ENCODE results near the gene ZG16. TPM values are rescaled to one million over a fixed set of nuclear protein-coding genes. Genes with fewer than 3 reads are reported as not detected.

ZG16 gene
- total RNA-seq, 2 donors from 2014 or later = not detected

GRCh38 chr16:29820730-29821642 is 42.9 kb downstream of the ZG16 start:
- H3K27ac Mint-ChIP-seq = peak overlapping the region; percentile 93
- peak overlapping the region; percentile 96 for H3K4me3 Mint-ChIP-seq
- ATAC-seq = peak; percentile 64
- H3K9me3 ChIP-seq (ENCODE audit: control insufficient read depth, low read length, poor library complexity, severe bottlenecking) = no peaks in the 10 kb centered on the region
- DNase-seq = peak in 2 of 3 donors; percentile 40 to 42
- peaks cover 48% of the 10 kb centered on the region for H3K4me1 Mint-ChIP-seq
- no peaks in the 10 kb centered on the region for H3K27me3 Mint-ChIP-seq
- H3K36me3 Mint-ChIP-seq (ENCODE audit: low read depth) = peaks cover 3% of the 10 kb centered on the region

GRCh38 chr16:29821643-29822115 is 43.6 kb downstream of the ZG16 start:
- no peaks in the 10 kb centered on the region for H3K27me3 Mint-ChIP-seq
- H3K27ac Mint-ChIP-seq = peak overlapping the region; percentile 93
- H3K4me3 Mint-ChIP-seq = peak overlapping the region; percentile 96
- no peak for DNase-seq
- H3K4me1 Mint-ChIP-seq = peaks cover 49% of the 10 kb centered on the region
- peaks cover 2% of the 10 kb centered on the region for H3K36me3 Mint-ChIP-seq (ENCODE audit: low read depth)
- no peak for ATAC-seq
- H3K9me3 ChIP-seq (ENCODE audit: control insufficient read depth, low read length, poor library complexity, severe bottlenecking) = no peaks in the 10 kb centered on the region

- Mint-ChIP-seq H3K36me3 (ENCODE audit: low read depth) (no peaks in the 10 kb centered on the region), H3K4me1 (peaks cover 46% of the 10 kb centered on the region), H3K4me3 (peak overlapping the region; percentile 90), H3K27me3 (no peaks in the 10 kb centered on the region), H3K27ac (peak overlapping the region; percentile 93)
- DNase-seq = no peak
- no peaks in the 10 kb centered on the region for H3K9me3 ChIP-seq (ENCODE audit: control insufficient read depth, low read length, poor library complexity, severe bottlenecking)
- ATAC-seq = no peak
Measured at GRCh38 chr16:29824589-29825144, 46.6 kb downstream of the ZG16 start.

GRCh38 chr16:29825145-29826044 is 47.3 kb downstream of the ZG16 start:
- H3K36me3 Mint-ChIP-seq (ENCODE audit: low read depth) = no peaks in the 10 kb centered on the region
- H3K9me3 ChIP-seq (ENCODE audit: control insufficient read depth, low read length, poor library complexity, severe bottlenecking) = no peaks in the 10 kb centered on the region
- peak overlapping the region; percentile 93 for H3K27ac Mint-ChIP-seq
- DNase-seq (no peak), ATAC-seq (no peak)
- peak overlapping the region; percentile 90 for H3K4me3 Mint-ChIP-seq
- no peaks in the 10 kb centered on the region for H3K27me3 Mint-ChIP-seq
- peaks cover 46% of the 10 kb centered on the region for H3K4me1 Mint-ChIP-seq

- Mint-ChIP-seq H3K4me3 (peak overlapping the region; percentile 90), H3K27me3 (no peaks in the 10 kb centered on the region), H3K4me1 (peaks cover 40% of the 10 kb centered on the region), H3K36me3 (ENCODE audit: low read depth) (no peaks in the 10 kb centered on the region), H3K27ac (peak overlapping the region; percentile 93)
- ATAC-seq = no peak
- no peaks in the 10 kb centered on the region for H3K9me3 ChIP-seq (ENCODE audit: control insufficient read depth, low read length, poor library complexity, severe bottlenecking)
- DNase-seq = no peak
Measured at GRCh38 chr16:29826342-29826695, 48.3 kb downstream of the ZG16 start.

- no peaks in the 10 kb centered on the region for H3K9me3 ChIP-seq (ENCODE audit: control insufficient read depth, low read length, poor library complexity, severe bottlenecking)
- H3K36me3 Mint-ChIP-seq (ENCODE audit: low read depth) = peaks cover 7% of the 10 kb centered on the region
- DNase-seq (no peak), ATAC-seq (no peak)
- H3K27ac Mint-ChIP-seq = peak overlapping the region; percentile 72
- no peaks in the 10 kb centered on the region for H3K27me3 Mint-ChIP-seq
- no peak overlapping the region for H3K4me3 Mint-ChIP-seq
- H3K4me1 Mint-ChIP-seq = peaks cover 24% of the 10 kb centered on the region
Measured at GRCh38 chr16:29830774-29831173, 52.7 kb downstream of the ZG16 start.

- no peaks in the 10 kb centered on the region for H3K9me3 ChIP-seq (ENCODE audit: control insufficient read depth, low read length, poor library complexity, severe bottlenecking)
- ATAC-seq (no peak), DNase-seq (no peak)
- peak overlapping the region; percentile 72 for H3K27ac Mint-ChIP-seq
- peaks cover 7% of the 10 kb centered on the region for H3K36me3 Mint-ChIP-seq (ENCODE audit: low read depth)
- H3K27me3 Mint-ChIP-seq = no peaks in the 10 kb centered on the region
- H3K4me3 Mint-ChIP-seq = no peak overlapping the region
- peaks cover 23% of the 10 kb centered on the region for H3K4me1 Mint-ChIP-seq
Measured at GRCh38 chr16:29831490-29831889, 53.4 kb downstream of the ZG16 start.

Other genes starting within 250 kb of the ZG16 start
- gene SPN, start 115.0 kb upstream of the ZG16 start, total RNA-seq = 100 to 1,000 TPM; 122 to 147 TPM
- under 1 TPM; 0.72 to 0.96 TPM for gene QPRT, start 99.1 kb upstream of the ZG16 start, total RNA-seq
- gene C16orf54, start 32.3 kb upstream of the ZG16 start, total RNA-seq = 100 to 1,000 TPM; 172 to 259 TPM
- 10 to 100 TPM; 74.3 to 89.0 TPM for gene KIF22, start 12.5 kb downstream of the ZG16 start, total RNA-seq
- gene MAZ, start 28.3 kb downstream of the ZG16 start, total RNA-seq = 100 to 1,000 TPM; 242 to 254 TPM
- 1 to 10 TPM; 2.0 to 3.4 TPM for gene PRRT2, start 33.9 kb downstream of the ZG16 start, total RNA-seq
- gene PAGR1, start 37.9 kb downstream of the ZG16 start, total RNA-seq = 10 to 100 TPM; 15.2 to 16.3 TPM
- gene MVP, start 42.2 kb downstream of the ZG16 start, total RNA-seq = 100 to 1,000 TPM; 141 to 154 TPM
- 10 to 100 TPM; 39.6 TPM for gene CDIPT, start 85.0 kb downstream of the ZG16 start, total RNA-seq
- not detected for gene SEZ6L2, start 121.3 kb downstream of the ZG16 start, total RNA-seq
- gene ASPHD1, start 122.2 kb downstream of the ZG16 start, total RNA-seq = not detected
- 10 to 100 TPM; 44.1 to 48.4 TPM for gene KCTD13, start 148.0 kb downstream of the ZG16 start, total RNA-seq
- gene TMEM219, start 183.8 kb downstream of the ZG16 start, total RNA-seq = 10 to 100 TPM; 68.8 to 80.3 TPM
- 10 to 100 TPM; 21.0 to 22.9 TPM for gene TAOK2, start 195.6 kb downstream of the ZG16 start, total RNA-seq
- gene HIRIP3, start 217.4 kb downstream of the ZG16 start, total RNA-seq = 10 to 100 TPM; 11.3 to 11.5 TPM
- 10 to 100 TPM; 72.4 to 76.7 TPM for gene INO80E, start 218.0 kb downstream of the ZG16 start, total RNA-seq
- gene DOC2A, start 232.8 kb downstream of the ZG16 start, total RNA-seq = under 1 TPM in 1 of 2 donors, not detected in 1; 0.16 TPM
- gene C16orf92, start 244.9 kb downstream of the ZG16 start, total RNA-seq = not detected

All from T-helper 17 cell (primary cell).